HG03196 (cell line): ENCODE measurements around the gene EPN2.

Experiments used
- ATAC-seq: cut with Tn5 transposase; IDR thresholded peaks from one replicate; pipeline ENCODE4 v1.9.1; 2021; ENCODE audit not compliant: unreplicated experiment

EPN2 gene

GRCh38 chr17:19238167-19238505 lies 970 bp downstream of the EPN2 start:
- ATAC-seq: no peak

- ATAC-seq: no peak
Measured at GRCh38 chr17:19239544-19239943, 2.4 kb downstream of the EPN2 start.

DNA sequence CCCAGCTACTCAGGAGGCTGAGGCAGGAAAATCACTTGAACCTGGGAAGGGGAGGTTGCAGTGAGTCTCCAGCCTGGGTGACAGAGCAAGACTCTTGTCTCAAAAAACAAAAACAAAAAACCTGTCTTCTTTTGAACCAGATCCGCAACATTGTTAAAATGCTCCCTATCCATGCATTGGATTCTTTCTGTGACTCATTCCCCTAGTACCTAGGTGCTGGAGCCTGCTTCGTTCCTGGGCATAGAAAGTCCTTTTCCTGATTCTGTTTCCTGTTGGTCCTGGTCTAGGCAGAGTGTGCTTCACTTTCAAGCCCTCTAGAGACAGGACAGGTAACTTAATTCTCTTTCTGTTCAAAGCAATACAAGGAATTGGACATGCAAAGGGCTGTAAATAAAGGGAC lies 5.2 kb downstream of the EPN2 start:
- ATAC-seq: no peak

- no peak for ATAC-seq
Measured at GRCh38 chr17:19242926-19243325, 5.8 kb downstream of the EPN2 start.

GRCh38 chr17:19243838-19244237 lies 6.7 kb downstream of the EPN2 start:
- ATAC-seq: no peak

- no peak for ATAC-seq
Measured at GRCh38 chr17:19244357-19244756, 7.2 kb downstream of the EPN2 start.

GRCh38 chr17:19244781-19245180 lies 7.6 kb downstream of the EPN2 start:
- ATAC-seq: no peak

- no peak for ATAC-seq
Measured at GRCh38 chr17:19247473-19247872, 10.3 kb downstream of the EPN2 start.

GRCh38 chr17:19248151-19248927 lies 11.2 kb downstream of the EPN2 start:
- no peak for ATAC-seq

GRCh38 chr17:19248928-19249574 lies 11.9 kb downstream of the EPN2 start:
- no peak for ATAC-seq

- no peak for ATAC-seq
Measured at GRCh38 chr17:19249681-19250080, 12.5 kb downstream of the EPN2 start.

DNA sequence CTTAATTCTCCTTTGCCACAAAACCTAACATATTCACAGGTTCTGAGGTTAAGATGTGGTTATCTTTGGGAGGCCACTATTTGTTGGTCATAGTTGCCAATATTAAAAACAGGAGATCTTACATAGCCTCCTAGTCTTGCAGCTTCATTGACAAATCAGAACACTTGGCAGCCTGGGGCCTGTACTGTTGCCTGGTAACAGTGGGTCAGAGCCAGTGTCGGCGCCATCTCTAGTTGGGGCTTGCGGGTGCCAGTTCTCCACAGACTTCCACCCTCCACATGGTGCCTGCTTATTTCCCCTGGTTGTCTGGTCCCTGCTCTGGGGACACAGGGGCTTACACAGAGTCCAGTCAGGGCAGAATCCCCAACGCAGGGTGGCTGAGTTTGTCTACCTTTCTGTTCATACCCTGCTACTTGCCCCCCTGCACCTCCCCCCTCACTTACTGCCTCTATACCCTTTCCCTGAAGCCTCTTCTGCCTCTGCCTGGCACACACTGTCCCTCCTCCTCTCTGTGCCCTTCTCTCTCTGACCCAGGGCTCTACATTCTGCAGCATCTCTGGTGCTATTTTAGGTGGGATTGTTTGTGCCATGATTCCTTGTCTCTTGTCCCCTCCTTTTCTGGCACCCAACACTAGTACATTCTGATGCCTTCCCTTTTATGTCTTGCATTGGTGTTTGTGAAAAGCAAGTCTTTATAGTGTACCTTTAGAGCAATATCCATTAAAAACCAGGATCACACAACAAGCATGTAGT lies 13.4 kb downstream of the EPN2 start:
- ATAC-seq: no peak

DNA sequence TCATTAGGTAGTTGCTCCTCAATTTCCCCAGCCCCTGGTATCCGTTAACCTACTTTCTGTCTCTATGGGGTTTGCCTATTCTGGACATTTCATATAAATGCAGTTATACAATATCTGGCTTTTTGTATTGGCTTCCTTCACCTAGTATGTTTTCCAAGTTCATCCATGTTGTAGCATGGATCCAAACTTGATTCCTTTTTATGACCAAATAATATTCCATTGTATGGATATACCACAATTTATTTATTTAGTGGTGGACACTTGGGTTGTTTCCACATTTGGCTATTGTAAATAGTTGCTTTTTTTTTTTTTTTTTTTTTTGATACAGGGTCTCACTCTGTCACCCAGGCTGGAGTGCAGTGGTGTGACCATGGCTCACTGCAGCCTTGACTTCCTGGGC lies 15.9 kb downstream of the EPN2 start:
- ATAC-seq: no peak

GRCh38 chr17:19254651-19255050 lies 17.5 kb downstream of the EPN2 start:
- ATAC-seq: no peak

GRCh38 chr17:19255279-19255678 lies 18.1 kb downstream of the EPN2 start:
- no peak for ATAC-seq

- no peak for ATAC-seq
Measured at GRCh38 chr17:19258371-19258770, 21.2 kb downstream of the EPN2 start.

DNA sequence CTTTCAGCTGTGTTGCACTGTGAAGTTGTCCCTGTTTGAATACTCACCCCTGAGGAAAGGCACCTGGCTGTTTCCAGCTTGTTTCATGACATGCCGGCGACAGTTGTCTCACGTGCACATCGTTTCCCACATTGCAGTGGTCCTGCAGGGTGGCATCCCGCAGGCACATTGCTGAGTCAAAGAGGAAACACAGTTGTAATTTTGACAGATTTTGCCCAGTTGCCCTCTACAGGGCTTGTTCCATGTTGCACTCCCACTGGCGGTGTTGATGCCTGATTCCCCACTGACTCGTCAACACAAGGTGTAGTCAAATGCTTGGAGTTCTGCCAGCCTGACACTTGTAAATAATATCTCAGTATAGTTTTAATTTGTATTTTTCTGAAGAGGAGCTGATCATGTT lies 23.8 kb downstream of the EPN2 start:
- no peak for ATAC-seq

DNA sequence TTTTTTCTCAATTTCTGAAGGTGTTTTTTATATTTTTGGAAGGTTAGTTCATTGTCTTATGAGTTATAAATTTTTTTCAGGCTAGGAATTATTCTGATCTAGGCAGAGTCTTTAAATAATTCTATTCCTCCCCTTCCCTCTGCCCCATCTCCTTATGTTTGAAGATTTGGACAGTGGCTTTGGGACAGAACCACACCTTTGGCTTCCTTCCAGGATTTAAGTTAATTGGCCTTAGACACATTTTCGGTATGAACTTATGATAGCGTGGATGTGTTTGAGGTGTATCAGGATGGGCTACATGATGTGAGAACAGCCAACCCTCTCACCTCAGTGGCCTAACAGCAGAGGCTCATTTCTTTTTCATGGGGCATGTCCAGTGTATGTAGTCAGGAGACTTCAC lies 24.3 kb downstream of the EPN2 start:
- ATAC-seq: no peak

DNA sequence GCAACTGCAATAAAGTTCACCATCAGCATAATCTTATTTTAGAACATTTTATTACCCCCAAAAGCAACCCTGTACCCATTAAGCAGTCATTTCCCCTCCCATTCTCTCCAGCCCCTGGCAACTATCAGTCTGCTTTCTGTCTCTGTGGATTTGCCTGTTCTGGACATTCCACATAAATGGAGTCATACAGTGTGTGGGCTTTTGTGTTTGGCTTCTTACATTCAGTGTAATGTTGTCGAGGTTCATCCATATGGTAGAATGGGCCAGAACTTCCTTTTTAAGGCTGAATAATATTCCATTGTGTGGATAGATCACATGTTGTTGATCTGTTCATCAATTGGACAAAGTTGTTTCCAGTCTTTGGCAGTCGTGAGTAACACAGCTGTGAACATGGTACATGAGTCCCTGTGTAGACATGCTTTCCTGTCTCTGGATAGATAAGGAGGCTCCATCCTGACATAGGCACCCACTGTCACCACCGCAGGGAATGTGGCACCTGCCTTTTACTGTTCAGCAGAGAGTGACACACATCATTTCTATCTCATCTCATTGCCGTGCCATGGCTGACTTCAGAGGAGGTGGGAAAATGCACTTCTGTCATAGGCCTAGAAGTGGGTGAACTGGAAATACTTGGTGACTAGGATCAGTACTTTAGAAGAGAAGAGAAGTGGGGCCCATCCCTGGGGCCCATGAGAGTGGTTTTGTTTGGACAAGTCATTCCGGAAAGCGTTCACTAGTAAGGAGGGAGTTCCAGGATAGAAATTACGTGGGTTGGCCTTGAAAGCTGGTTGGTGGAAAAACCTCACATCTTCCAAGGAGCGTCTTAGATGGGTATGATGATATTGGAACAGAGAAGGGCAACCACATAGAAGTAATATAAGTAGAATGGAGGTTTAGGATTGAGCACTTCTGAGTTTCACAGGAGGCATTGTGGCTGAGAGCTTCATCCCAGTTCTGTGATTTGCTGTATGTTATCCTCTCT lies 25.8 kb downstream of the EPN2 start:
- no peak for ATAC-seq

- no peak for ATAC-seq
Measured at GRCh38 chr17:19263641-19264051, 26.5 kb downstream of the EPN2 start.

GRCh38 chr17:19264268-19264667 lies 27.1 kb downstream of the EPN2 start:
- no peak for ATAC-seq
